A549 (cell line): Measurements from ENCODE around the gene SLC9B1. TPM values are rescaled to one million over a fixed set of nuclear protein-coding genes. Genes with fewer than 3 reads are reported as not detected.

Experiments used
- ATAC-seq, 2 experiments: fragments of 200-7000 bp in 1 of 2; fragments of >200 bp in 1 of 2; cut with Nextera tagmentation in 1 of 2; cut with Tn5 transposase in 1 of 2; 3 replicates each; pipeline versions ENCODE4 v1.8.0 to v1.9.1; 2018 to 2020; ENCODE audit warnings: mild to moderate bottlenecking in 1 of 2, moderate library complexity in 1 of 2
- CTCF ChIA-PET: fragments of 300-600 bp; sonication (Branson Sonifier 250); formaldehyde crosslinking; extraction: SDS; loops from one replicate; lab custom pipeline; 2021; ENCODE audit warnings: antibody characterized with exemption, inconsistent platforms; lab: Yijun Ruan, JAX
- POLR2A ChIA-PET: fragments of 350-600 bp; formaldehyde crosslinking; extraction: SDS; loops from one replicate; lab custom pipeline; 2021; ENCODE audit warnings: antibody characterized with exemption, inconsistent platforms; lab: Yijun Ruan, JAX
- DNase-seq, 2 experiments: peaks; one replicate each; pipeline versions ENCODE4 v3.0.0 to v3.0.0-alpha.2; 2011 to 2016; ENCODE audit warnings: low read depth in 1 of 2, low spot score in 1 of 2
- FAIRE-seq: peaks from 2 replicates; lab custom pipeline; 2011; peaks lifted over from hg19 to GRCh38; lab: Jason Lieb, UNC
- H3K27ac ChIP-seq, 2 experiments: fragments of >200 bp; sonication (Bioruptor Twin); formaldehyde crosslinking; 3 replicates each; pipeline ENCODE4 v1.5.1; 2016 to 2017
- H3K4me1 ChIP-seq: fragments of >200 bp; sonication (Bioruptor Twin); formaldehyde crosslinking; 3 replicates; pipeline ENCODE4 v1.6.1; 2016
- H3K4me2 ChIP-seq: fragments of >200 bp; sonication (Bioruptor Twin); formaldehyde crosslinking; 3 replicates; pipeline ENCODE4 v1.6.1; 2016
- H3K4me3 ChIP-seq: fragments of >200 bp; sonication (Bioruptor Twin); formaldehyde crosslinking; 3 replicates; pipeline ENCODE4 v1.5.1; 2016
- H3K9me3 ChIP-seq: fragments of >200 bp; sonication (Bioruptor Twin); formaldehyde crosslinking; 3 replicates; pipeline ENCODE4 v1.6.1; 2016
- BCL3 ChIP-seq: fragments of >200 bp; sonication (Bioruptor Twin); formaldehyde crosslinking; IDR thresholded peaks from 3 replicates; pipeline ENCODE4 v1.6.1; 2016
- CBX2 ChIP-seq: fragments of 200-600 bp; sonication (generic); IDR thresholded peaks from 2 replicates; pipeline ENCODE4 v1.6.1; 2016; ENCODE audit warnings: low read depth, mild to moderate bottlenecking, borderline replicate concordance
- CBX8 ChIP-seq: fragments of 200-600 bp; sonication (generic); IDR thresholded peaks from 2 replicates; pipeline ENCODE4 v1.6.1; 2016
- CHD2 ChIP-seq: fragments of 150-350 bp; IDR thresholded peaks from 2 replicates; pipeline ENCODE4 v1.6.1; 2014; ENCODE audit warnings: low read length; ENCODE audit not compliant: partially characterized antibody
- CTCF ChIP-seq: fragments of >200 bp; sonication (Bioruptor Twin); formaldehyde crosslinking; IDR thresholded peaks from 3 replicates; pipeline ENCODE4 v1.5.1; 2016
- E2F6 ChIP-seq: IDR thresholded peaks from 2 replicates; pipeline ENCODE4 v1.6.1; 2012; ENCODE audit warnings: low read depth, borderline replicate concordance
- ELK1 ChIP-seq: fragments of 150-350 bp; IDR thresholded peaks from 2 replicates; pipeline ENCODE4 v1.6.1; 2014; ENCODE audit warnings: low read depth, mild to moderate bottlenecking, low read length
- ESRRA ChIP-seq: fragments of 150-350 bp; IDR thresholded peaks from 2 replicates; pipeline ENCODE4 v1.6.1; 2014; ENCODE audit warnings: mild to moderate bottlenecking, low read length, borderline replicate concordance
- FOSL2 ChIP-seq, 2 experiments: fragments of 450-650 bp in 1 of 2; fragments of >200 bp in 1 of 2; sonication (Bioruptor Twin) in 1 of 2; formaldehyde crosslinking; IDR thresholded peaks; 2 replicates each; pipeline versions ENCODE4 v1.5.0 to v1.6.1; 2016 to 2020; ENCODE audit warnings: mild to moderate bottlenecking in 1 of 2, moderate library complexity in 1 of 2
- HDAC2 ChIP-seq: fragments of 200-600 bp; sonication (generic); IDR thresholded peaks from 2 replicates; pipeline ENCODE4 v1.6.1; 2016
- KDM1A ChIP-seq: fragments of 200-600 bp; sonication (generic); IDR thresholded peaks from 2 replicates; pipeline ENCODE4 v1.6.1; 2016; ENCODE audit warnings: low read depth, mild to moderate bottlenecking
- KDM5A ChIP-seq: fragments of 200-600 bp; sonication (generic); IDR thresholded peaks from 2 replicates; pipeline ENCODE4 v1.6.1; 2016; ENCODE audit warnings: antibody characterized with exemption, mild to moderate bottlenecking
- MAFK ChIP-seq: fragments of 450-650 bp; IDR thresholded peaks from 2 replicates; pipeline ENCODE4 v1.6.1; 2014; ENCODE audit not compliant: partially characterized antibody
- MAZ ChIP-seq: fragments of 150-350 bp; IDR thresholded peaks from 2 replicates; pipeline ENCODE4 v1.6.1; 2014; ENCODE audit warnings: antibody characterized with exemption, low read depth, low read length, borderline replicate concordance
- MYC ChIP-seq: IDR thresholded peaks from 2 replicates; pipeline ENCODE4 v1.6.1; 2012; ENCODE audit warnings: mild to moderate bottlenecking, inconsistent platforms, low read length, improper control_type of control experiment, borderline replicate concordance
- NFE2L2 ChIP-seq: fragments of 150-350 bp; conservative IDR thresholded peaks from 2 replicates; pipeline ENCODE4 v1.6.1; 2014; ENCODE audit warnings: low read length
- NPAS2 ChIP-seq: fragments of 250-450 bp; sonication (Bioruptor Pico); IDR thresholded peaks from 2 replicates; pipeline ENCODE4 v1.8.0; 2022; ENCODE audit warnings: mild to moderate bottlenecking, moderate library complexity, borderline replicate concordance
- RAD21 ChIP-seq, 2 experiments: fragments of >200 bp in 1 of 2; sonication (Bioruptor Twin) in 1 of 2; formaldehyde crosslinking in 1 of 2; IDR thresholded peaks in 1 of 2; conservative IDR thresholded peaks in 1 of 2; 2 replicates in 1 of 2; 3 replicates in 1 of 2; pipeline ENCODE4 v1.6.1; 2012 to 2018; ENCODE audit warnings: inconsistent platforms in 1 of 2
- RARB ChIP-seq: fragments of 250-450 bp; sonication (Bioruptor Pico); IDR thresholded peaks from 2 replicates; pipeline ENCODE4 v1.8.0; 2021; ENCODE audit warnings: mild to moderate bottlenecking, moderate library complexity
- REST ChIP-seq: fragments of 200-600 bp; sonication (generic); IDR thresholded peaks from 2 replicates; pipeline ENCODE4 v1.6.1; 2016; ENCODE audit warnings: antibody characterized with exemption, mild to moderate bottlenecking, moderate library complexity
- RFX5 ChIP-seq: fragments of 450-650 bp; IDR thresholded peaks from 2 replicates; pipeline ENCODE4 v1.7.1; 2014; ENCODE audit warnings: antibody characterized with exemption, mild to moderate bottlenecking, moderate library complexity
- SMC3 ChIP-seq: fragments of >200 bp; sonication (Bioruptor Twin); formaldehyde crosslinking; IDR thresholded peaks from 3 replicates; pipeline ENCODE4 v1.6.1; 2018; ENCODE audit warnings: inconsistent platforms
- SREBF2 ChIP-seq: fragments of 450-650 bp; IDR thresholded peaks from 2 replicates; pipeline ENCODE4 v1.6.1; 2014; ENCODE audit warnings: mild to moderate bottlenecking, moderate library complexity
- TP53 ChIP-seq: fragments of 250-450 bp; sonication (Bioruptor Pico); IDR thresholded peaks from 2 replicates; pipeline ENCODE4 v1.5.0; 2021; ENCODE audit warnings: mild to moderate bottlenecking, moderate library complexity
- ZNF302 ChIP-seq: fragments of 250-450 bp; sonication (Bioruptor Pico); IDR thresholded peaks from 2 replicates; pipeline ENCODE4 v1.9.0; 2021; ENCODE audit warnings: inconsistent platforms, mild to moderate bottlenecking, moderate library complexity
- ZSCAN20 ChIP-seq: fragments of 250-450 bp; sonication (Bioruptor Pico); IDR thresholded peaks from 2 replicates; pipeline ENCODE4 v1.8.0; 2022; ENCODE audit warnings: mild to moderate bottlenecking, moderate library complexity
- WGBS: methylation state at CpG from one replicate; pipeline ENCODE4 v1.1.6; 2017; ENCODE audit errors: missing lambda C conversion rate; 5-methylcytosine and 5-hydroxymethylcytosine counted together
- polyA plus RNA-seq, 4 experiments: library from polyadenylated mRNA; depleted of rRNA in 3 of 4; stranded (reverse); fragments of >200 nt; fragmentation: RNase III in 1 of 4; extraction: RNeasy Plus Mini Kit Qiagen cat#74134 plus additional on column Dnase treatment in 1 of 4; gene quantifications; 2 replicates in 3 of 4; 3 replicates in 1 of 4; pipeline ENCODE4 v1.2.3, GENCODE V29; 2011 to 2017

Gene SLC9B1
- polyA plus RNA-seq, 2 of the 4 experiments (the other 2 are of a cell fraction): 0.09 to 0.39 TPM

GRCh38 chr4:103008875-103009729, 10.4 kb downstream of the SLC9B1 start:
- H3K4me1 ChIP-seq: peaks cover 10% of the 10 kb centered on the region; the same call in 1 of the 3 replicates
- DNase-seq (peak; percentile 46 to 70), FAIRE-seq (peak; percentile 23), ATAC-seq (peak; percentile 84 to 92)
- H3K9me3 ChIP-seq: no peaks in the 10 kb centered on the region
- CTCF ChIA-PET: interaction anchor here (0.6 to 3.7 kb wide), 19 partner anchors 11 to 561 kb away, joined by 3 to 45 read pairs (median 3); partner anchors contain the start of genes CISD2 and SLC9B1
- H3K4me3 ChIP-seq: no peak overlapping the region
- no peak overlapping the region for H3K27ac ChIP-seq
- H3K4me2 ChIP-seq: no peak overlapping the region
- WGBS: 47% methylated on average over 8 of the region's 15 CpGs
- POLR2A ChIA-PET: no interaction called here
- TF ChIP-seq KDM1A (no peak), ZNF302 (CRISPR knock-in tag) (no peak), MAZ (no peak), NFE2L2 (no peak), HDAC2 (no peak), REST (no peak), RAD21 (conservative IDR thresholded peaks at IDR 0.05 in 1 of 2, IDR thresholded peaks at IDR 0.05 in 1 of 2) (peak; percentile 87 to 93), RFX5 (no peak), CTCF (peak; percentile 74), TP53 (CRISPR knock-in tag) (no peak), SREBF2 (no peak), ESRRA (no peak), MYC (no peak), ZSCAN20 (CRISPR knock-in tag) (no peak), ELK1 (no peak), NPAS2 (CRISPR knock-in tag) (no peak), SMC3 (peak; percentile 79), RARB (CRISPR knock-in tag) (no peak), MAFK (no peak), CHD2 (no peak), E2F6 (no peak), KDM5A (no peak), CBX8 (no peak), CBX2 (no peak), FOSL2 (IDR thresholded peaks at IDR 0.05) (no peak), FOSL2 (CRISPR knock-in tag; IDR thresholded peaks at IDR 0.05) (no peak), BCL3 (no peak)
